SK-N-MC (cell line): ENCODE results near the gene TTLL11.

Experiments used
- DNase-seq: peaks from one replicate; pipeline ENCODE4 v3.0.0-alpha.2; 2011; ENCODE audit warnings: low read depth, low spot score
- H3K27ac ChIP-seq: fragments of 200-600 bp; sonication (generic); 2 replicates; pipeline ENCODE4 v1.5.1; 2016; ENCODE audit warnings: mixed run types
- H3K36me3 ChIP-seq: fragments of 200-600 bp; sonication (generic); 2 replicates; pipeline ENCODE4 v1.6.1; 2017; ENCODE audit warnings: antibody characterized with exemption, low read length, mixed read lengths; ENCODE audit not compliant: insufficient read depth
- H3K4me3 ChIP-seq: fragments of 200-600 bp; sonication (generic); 2 replicates; pipeline ENCODE4 v1.5.1; 2016
- H3K9ac ChIP-seq: fragments of 200-600 bp; sonication (generic); 2 replicates; pipeline ENCODE4 v1.8.0; 2017; ENCODE audit warnings: mixed run types, mixed read lengths; ENCODE audit not compliant: insufficient read length
- H3K9me3 ChIP-seq: fragments of 200-600 bp; sonication (generic); 2 replicates; pipeline ENCODE4 v1.6.1; 2017; ENCODE audit warnings: low read depth, mild to moderate bottlenecking, antibody characterized with exemption, low read length, moderate library complexity, mixed read lengths
- EZH2 ChIP-seq: fragments of 200-600 bp; sonication (generic); IDR thresholded peaks from one replicate; pipeline ENCODE4 v1.6.1; 2017; ENCODE audit warnings: antibody characterized with exemption
- FOXP2 ChIP-seq: optimal IDR thresholded peaks from 2 replicates; pipeline ENCODE3; 2011; ENCODE audit warnings: mild to moderate bottlenecking, moderate library complexity; ENCODE audit not compliant: insufficient read depth; ENCODE audit errors: extremely low read length, control extremely low read depth
- POLR2AphosphoS5 ChIP-seq: IDR thresholded peaks from 2 replicates; pipeline ENCODE4 v1.6.1; 2012; ENCODE audit warnings: mild to moderate bottlenecking, low read depth, low read length, borderline replicate concordance

Gene TTLL11

GRCh38 chr9:121844098-121844497 lies 249.0 kb downstream of the TTLL11 start:
- DNase-seq, result no peak
- no peak overlapping the region for H3K9ac ChIP-seq
- 0 out of 2 replicates have a peak, but pooled peaks cover 6% of the 10 kb centered on the region for H3K9me3 ChIP-seq
- TF ChIP-seq POLR2AphosphoS5 (no peak), FOXP2 (no peak), EZH2 (no peak)
- no peak overlapping the region for H3K4me3 ChIP-seq
- H3K27ac ChIP-seq, result no peak overlapping the region
- no peaks in the 10 kb centered on the region for H3K36me3 ChIP-seq

DNA sequence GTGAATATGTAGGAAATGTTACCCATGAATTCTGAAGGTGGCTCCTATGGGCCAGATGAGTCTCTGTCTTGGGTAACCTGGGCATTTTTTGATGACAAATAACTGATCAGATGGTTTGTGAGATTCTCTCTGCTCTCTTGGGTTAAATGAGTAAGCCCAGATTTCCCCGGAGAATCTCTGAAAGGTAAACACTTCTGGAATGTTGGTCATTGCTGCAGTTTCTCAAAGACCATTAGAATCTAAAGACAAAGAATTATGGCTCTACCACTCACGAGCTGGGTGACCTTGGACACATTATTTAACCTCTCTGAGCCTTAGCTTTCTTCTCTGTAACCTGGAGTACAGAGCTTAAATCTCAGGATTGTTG lies 250.5 kb downstream of the TTLL11 start:
- no peaks in the 10 kb centered on the region for H3K9me3 ChIP-seq
- H3K27ac ChIP-seq, result no peak overlapping the region
- H3K36me3 ChIP-seq, result no peaks in the 10 kb centered on the region
- H3K4me3 ChIP-seq, result no peak overlapping the region
- no peak for DNase-seq
- no peak overlapping the region for H3K9ac ChIP-seq
- TF ChIP-seq EZH2 (no peak), POLR2AphosphoS5 (no peak), FOXP2 (no peak)

DNA sequence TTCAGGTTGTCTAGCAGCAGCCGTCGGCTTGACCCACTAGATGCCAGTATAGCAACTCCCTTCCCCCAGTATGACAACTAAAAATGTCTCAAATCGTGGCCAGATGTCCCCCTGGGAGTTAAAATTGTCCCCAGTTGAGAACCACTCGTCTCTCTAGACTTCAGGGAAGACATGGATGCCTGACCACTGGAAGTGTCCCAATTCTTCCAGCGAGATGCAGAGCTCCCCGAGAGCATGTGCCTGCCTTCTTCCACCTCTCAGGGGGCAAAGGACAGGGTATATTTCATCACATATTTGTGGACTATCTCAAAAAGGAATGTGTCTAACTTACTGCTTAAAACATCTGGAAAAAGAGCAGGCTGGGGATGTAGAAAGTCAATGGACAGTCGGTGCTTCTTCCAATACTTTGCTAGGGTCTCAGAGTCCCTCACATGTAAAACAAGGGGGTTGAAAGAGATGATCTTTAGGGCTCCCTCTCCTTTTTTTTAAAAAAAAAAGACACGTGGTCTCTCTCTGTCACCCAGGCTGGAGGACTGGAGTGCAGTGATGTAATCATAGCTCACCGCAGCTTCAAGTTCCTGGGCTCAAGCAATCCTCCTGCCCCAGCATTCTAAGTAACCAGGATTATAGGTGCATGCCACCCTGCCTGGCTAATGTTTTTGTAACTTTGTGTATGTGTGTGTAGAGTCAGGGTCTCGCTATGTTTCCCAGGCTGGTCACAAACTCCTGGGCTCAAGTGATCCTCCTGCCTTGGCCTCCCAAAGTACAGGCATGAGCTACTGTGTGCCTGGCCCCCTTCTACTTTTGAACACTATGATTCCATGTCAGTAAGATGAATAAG lies 251.1 kb downstream of the TTLL11 start:
- no peak for DNase-seq
- H3K36me3 ChIP-seq, result no peaks in the 10 kb centered on the region
- no peak overlapping the region for H3K27ac ChIP-seq
- no peak for TF ChIP-seq POLR2AphosphoS5
- TF ChIP-seq FOXP2, result no peak
- no peak for TF ChIP-seq EZH2
- no peak overlapping the region for H3K9ac ChIP-seq
- H3K4me3 ChIP-seq, result no peak overlapping the region
- no peaks in the 10 kb centered on the region for H3K9me3 ChIP-seq

DNA sequence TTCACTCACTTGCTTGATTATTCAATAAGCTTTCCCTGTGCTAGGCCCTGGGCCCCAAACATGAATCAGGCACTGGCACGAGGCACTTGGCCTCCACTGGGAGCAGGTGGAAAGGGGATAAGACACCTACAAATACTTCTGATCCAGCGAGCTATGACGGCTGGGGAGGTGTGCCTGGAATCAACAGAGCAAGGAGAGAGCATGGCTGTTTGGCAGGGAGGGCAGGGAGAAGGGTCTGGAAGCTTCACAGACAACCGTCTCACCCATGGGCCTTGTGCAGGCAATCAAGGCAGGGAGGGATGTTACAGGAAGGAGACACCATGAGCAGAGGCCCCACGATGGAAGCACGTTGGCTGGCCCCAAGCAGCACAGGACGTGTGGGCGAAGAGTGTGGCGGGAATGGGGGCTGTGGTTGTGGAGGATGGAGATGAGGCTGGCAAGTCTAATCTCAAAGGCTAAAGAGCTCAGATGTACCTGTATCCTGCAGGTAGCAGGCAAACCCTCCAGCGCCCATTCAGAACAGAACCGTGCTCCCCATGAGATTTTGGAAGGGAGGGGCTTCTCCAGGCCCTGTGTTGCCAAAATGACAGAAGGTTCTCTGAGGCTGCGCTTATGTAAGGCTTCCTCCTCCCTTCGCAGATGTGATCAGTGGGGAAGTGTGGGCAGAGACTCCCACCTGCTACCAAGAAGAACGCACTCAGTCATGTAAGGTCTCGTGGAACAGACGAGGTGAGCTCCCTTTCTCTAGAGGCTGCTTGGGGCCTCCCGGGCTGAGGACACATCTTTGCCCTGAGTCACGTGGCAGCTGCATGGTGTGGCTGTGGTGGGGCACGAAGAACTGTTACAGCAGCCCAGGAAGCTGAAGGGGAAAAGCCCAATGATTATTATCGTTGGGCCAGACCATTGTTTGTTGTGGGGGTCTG lies 252.0 kb downstream of the TTLL11 start:
- no peak overlapping the region for H3K4me3 ChIP-seq
- no peak overlapping the region for H3K27ac ChIP-seq
- no peaks in the 10 kb centered on the region for H3K36me3 ChIP-seq
- no peak overlapping the region for H3K9ac ChIP-seq
- DNase-seq, result no peak
- no peak for TF ChIP-seq POLR2AphosphoS5
- H3K9me3 ChIP-seq, result no peaks in the 10 kb centered on the region

DNA sequence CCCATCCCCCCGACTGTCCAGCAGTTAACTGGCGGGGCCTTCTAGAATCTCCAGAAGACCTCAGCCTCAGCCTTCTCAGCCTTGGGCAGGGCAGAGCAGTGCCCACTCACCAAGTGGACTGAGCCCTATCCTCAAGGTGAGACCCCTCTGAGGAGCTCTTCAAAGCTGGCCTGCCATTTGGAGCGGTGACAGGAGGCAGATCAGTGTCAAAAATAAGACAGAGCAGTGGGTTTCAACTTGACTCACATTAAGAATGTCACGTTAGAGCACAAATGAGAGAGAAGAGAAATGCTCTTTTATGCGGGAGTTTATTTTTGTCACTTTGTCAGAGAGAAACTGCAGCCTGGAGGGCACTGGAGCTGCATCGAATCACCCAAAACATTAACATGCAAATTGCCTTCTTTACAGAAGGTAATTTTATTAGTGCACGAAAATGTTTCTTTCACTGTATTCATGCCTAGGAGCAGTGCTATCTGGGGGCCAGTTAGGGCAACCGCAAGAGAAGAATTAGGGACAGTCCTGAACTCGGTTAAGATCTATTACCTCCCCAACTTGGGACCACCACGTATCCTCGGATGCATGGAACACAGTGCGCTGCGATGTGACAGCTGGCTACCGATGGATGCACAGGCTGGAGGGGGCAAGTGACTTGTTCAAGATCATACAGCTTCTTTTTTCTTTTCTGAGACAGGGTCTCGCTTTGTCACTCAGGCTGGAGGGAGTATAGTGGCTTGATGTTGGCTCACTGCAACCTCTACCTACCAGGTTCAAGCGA lies 253.2 kb downstream of the TTLL11 start:
- no peak for TF ChIP-seq POLR2AphosphoS5
- TF ChIP-seq EZH2, result no peak
- TF ChIP-seq FOXP2, result no peak
- DNase-seq, result no peak

GRCh38 chr9:121838746-121839669 lies 254.1 kb downstream of the TTLL11 start:
- Histone ChIP-seq H3K27ac (no peak overlapping the region), H3K4me3 (no peak overlapping the region), H3K9me3 (no peaks in the 10 kb centered on the region), H3K36me3 (no peaks in the 10 kb centered on the region), H3K9ac (no peak overlapping the region)
- TF ChIP-seq POLR2AphosphoS5, result no peak
- no peak for TF ChIP-seq FOXP2
- TF ChIP-seq EZH2, result no peak
- no peak for DNase-seq

More for the DNA sequence above, 253.2 kb downstream of the TTLL11 start:
- no peaks in the 10 kb centered on the region for H3K9me3 ChIP-seq
- no peaks in the 10 kb centered on the region for H3K36me3 ChIP-seq
- H3K4me3 ChIP-seq, result no peak overlapping the region
- no peak overlapping the region for H3K27ac ChIP-seq
- no peak overlapping the region for H3K9ac ChIP-seq
